Stimulated activated CD4-positive, alpha-beta T cell treated with anti-CD3 and anti-CD28 coated beads, Interleukin-1b, Interleukin-23, amount 100 ng/mL, for 24 hours (primary cell): ENCODE measurements around the gene NOD1.

Source experiments
- DNase-seq, 4 experiments: peaks; one replicate each; pipeline ENCODE4 v3.0.0-alpha.2; 2020; ENCODE audit warnings: low read depth in 4 of 4, low spot score in 1 of 4

NOD1 gene

DNA sequence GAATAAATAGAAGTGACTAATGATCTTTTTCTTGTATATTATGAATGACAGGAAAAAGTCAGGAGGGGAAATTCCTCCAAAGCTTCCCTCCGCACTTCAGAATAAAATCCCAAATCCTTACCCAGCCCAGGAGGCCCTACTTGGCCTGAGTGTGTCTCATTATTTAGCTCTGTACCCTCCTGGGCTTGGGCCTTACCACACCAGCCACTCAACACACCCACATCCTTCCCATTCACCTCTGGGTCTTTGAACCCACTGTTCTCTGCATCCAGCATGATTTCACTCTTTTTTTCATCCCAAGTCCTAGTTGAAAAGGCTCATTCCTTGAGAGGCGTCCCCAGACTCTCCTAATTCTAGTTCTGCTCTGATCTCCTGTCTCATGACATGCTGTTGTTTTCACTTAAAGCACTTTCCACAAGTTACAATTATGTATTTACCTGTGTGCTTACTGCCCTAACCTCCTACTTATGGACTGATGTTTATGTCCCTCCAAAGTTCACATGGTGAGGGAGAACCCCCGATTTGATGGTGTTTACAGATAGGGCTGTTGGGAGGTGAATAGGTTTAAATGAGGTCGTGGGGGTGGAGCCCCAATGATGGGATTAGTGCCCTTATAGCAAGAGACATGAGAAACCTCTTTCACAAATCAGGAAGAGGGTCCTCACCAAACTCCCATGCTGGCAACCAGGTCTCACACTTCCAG, 6.4 kb downstream of the NOD1 start:
- no peak for DNase-seq

- DNase-seq: no peak
These were observed 7.4 kb downstream of the NOD1 start for GRCh38 chr7:30471205-30471604.

GRCh38 chr7:30470771-30471170, 7.8 kb downstream of the NOD1 start:
- DNase-seq: no peak

GRCh38 chr7:30470163-30470770, 8.3 kb downstream of the NOD1 start:
- no peak for DNase-seq

DNA sequence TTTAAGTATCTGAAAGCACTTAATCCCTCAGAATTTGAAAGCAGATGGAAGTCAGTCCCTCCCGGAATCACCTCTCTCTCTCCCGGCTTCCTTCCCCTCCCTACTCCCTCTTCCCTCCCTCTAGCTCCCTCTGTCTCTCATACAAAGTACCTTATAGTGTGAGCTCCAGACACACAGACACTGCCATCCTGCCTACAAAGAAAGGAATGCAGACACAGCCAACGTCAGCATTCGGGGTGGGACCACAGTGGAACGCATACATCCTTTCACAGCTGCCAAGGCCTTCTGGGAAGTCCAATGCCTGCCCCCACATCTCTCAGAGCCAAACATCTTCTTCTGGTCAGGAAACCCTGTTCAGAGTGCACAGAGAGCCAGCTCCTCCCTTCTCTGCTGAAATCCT, 9.3 kb downstream of the NOD1 start:
- no peak for DNase-seq

GRCh38 chr7:30468791-30469190, 9.8 kb downstream of the NOD1 start:
- no peak for DNase-seq

DNA sequence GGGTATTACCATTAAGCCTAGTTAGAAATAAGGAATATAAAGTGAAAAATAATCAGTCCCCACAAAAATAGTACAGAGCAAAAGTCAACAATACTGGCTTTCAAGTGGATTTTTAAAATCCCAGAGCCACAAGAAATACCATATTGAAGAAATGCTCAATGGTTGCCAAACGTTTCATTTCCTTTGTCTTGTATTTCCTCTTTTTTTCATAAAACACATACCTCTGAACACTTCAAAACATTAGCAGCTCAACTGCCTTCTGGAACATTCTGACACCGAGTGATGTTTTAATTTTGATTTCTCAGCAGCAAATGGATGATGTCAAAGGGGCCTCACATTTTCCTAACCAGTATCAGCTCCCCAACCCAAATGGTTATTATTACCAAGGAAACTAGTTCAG, 10.5 kb downstream of the NOD1 start:
- no peak for DNase-seq

DNA sequence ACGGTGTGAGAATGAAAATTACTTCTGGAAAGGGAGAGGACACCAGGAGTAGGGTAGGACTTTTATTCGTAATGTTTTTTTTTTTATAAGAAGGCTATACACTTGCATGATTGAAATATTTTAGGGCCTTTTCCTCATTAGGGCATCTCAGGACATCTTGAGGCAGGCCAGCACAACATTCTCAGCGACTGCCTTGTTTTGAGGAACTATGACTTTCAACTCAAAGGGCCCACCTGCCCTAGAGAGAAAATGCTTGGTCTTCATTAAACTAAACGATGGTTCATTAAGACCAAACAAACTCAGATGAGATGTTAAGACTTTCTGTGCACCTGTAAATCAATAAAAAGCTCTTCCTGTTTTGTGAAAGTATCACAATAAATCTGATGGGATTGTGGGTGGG, 11.3 kb downstream of the NOD1 start:
- DNase-seq: no peak

- no peak for DNase-seq
These were observed 12.3 kb downstream of the NOD1 start for GRCh38 chr7:30466266-30466665.

- no peak for DNase-seq
These were observed 12.8 kb downstream of the NOD1 start for GRCh38 chr7:30465811-30466180.

- no peak for DNase-seq
These were observed 13.4 kb downstream of the NOD1 start for GRCh38 chr7:30465046-30465810.

DNA sequence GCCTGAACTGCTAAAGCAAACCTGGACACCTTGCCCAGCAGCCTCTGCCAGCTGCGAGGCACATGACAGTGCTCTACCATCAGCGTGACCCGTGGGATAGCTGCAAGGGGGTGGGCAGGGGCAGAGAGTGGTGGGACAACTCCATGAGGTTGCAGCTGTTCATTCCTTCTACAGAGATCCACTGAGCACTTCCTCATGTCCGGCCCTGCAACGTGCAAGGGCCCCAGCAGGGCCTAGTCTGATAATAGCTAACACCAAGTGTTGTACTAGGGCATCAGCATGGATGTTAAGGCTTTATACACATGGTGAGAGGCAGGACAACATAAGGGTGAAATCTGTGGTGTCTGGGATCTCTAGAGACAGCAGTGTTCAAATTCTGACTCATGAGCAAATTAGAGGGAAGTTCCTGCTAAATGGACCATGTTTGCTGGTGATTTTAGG, 14.3 kb downstream of the NOD1 start:
- DNase-seq: no peak

DNA sequence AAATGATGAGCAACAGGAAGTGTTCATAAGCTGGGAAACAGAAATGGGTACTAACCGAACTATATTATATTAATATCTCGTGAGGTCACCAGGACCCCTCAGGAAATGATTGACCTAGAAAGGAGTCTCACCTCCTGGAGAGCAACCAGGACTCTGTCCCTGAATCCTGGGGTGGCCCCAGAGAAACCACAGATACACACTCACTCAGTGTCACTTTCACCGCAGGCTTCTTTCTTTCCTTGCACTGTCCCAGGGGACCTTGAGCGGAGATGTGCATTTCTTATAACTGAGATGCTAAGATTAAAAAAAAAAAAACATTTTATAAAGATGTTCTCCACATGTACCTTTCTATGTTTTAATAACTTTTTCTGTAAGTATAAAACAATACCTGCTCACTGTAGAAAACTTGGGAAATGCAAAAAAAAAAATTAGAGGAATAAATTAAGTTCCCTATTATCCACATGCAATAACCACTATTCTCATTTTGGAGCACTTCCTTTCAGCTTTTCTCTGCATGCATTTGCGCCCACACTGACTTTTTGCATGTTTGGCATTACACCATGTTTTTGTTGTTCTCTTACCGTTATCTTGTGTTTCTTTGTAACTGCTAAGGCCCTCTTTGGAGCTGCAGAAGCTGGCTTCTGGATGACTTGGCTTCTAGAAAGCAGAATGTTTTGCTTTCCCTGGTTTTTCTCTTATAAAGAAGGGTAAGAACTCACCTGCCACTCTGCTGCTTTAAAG, 15.0 kb downstream of the NOD1 start:
- no peak for DNase-seq

DNA sequence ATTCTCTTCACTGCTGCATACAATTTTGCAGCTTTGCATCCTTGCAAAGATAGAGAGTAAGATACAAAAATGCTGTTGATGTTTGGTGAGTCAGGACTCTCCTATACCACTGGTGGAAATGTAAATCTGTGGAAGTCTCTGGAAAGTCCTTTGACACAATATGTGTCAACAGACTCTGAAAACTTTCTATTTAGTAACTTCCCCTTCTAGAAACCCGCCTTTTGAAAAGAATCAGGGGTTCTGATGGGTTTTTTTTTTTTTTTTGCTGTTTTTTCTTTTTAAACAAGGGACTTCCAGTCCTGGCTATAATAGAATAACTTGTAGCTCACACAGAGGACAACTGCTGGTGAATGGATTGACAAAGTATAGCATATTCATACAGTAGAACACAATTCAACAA, 16.4 kb downstream of the NOD1 start:
- DNase-seq: no peak

DNA sequence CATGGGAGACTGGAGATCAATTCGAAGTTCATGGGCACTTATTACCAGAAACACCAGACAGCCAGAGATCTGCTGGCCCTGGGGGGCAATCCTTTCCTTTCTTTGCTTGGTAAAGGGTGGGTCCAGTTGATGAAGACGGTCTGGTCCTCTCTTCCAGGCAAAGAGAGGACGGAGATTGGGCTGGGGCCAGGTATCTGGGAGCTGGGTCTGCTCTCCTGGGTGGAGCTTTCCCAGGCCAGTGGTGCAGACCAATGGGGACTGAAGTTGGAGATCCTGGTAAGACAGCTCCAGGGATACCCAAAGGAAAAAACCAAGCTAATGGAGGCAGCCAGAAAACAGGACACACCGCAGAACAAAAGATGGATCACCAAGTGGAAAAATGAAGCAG, 18.3 kb downstream of the NOD1 start:
- DNase-seq: no peak

DNA sequence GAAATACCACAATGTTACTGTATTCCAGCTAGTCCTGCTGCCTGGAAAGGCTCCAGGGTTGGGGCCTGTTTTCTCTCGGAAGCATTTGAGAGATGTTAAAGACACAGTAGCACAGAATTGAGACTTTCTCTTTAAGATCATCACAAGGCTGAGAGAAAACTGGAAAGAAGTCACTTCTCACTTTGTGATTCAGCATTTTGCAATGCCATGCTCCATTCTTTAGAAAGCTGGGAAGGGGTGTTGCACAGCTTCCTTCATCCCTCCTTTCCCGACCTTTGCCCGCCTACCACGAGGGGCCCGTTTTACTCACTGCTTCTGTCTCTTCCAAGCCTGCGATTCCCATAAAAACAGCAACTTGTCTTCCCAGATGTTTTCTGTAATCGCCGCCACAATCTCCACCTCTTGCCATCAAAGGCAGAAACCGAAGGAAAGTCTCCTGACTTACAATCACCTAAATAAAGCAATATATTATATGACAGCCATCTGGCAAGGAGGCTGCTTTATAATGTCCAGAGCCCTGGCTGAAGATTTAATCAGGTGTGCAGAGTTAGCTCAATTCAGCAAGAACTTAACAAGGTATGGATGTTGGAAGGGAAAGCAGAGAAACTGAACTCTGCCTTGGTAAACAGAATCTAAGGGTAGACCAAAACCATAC, 18.9 kb downstream of the NOD1 start:
- DNase-seq: no peak

- DNase-seq: no peak
These were observed 20.3 kb downstream of the NOD1 start for GRCh38 chr7:30458311-30458710.

GRCh38 chr7:30453921-30454320, 24.7 kb downstream of the NOD1 start:
- DNase-seq: no peak

- no peak for DNase-seq
These were observed 25.6 kb downstream of the NOD1 start for GRCh38 chr7:30453016-30453415.

- DNase-seq: no peak
These were observed 26.2 kb downstream of the NOD1 start for GRCh38 chr7:30452280-30452930.
